GM12892 (cell line): ENCODE measurements around the gene TMEM80.
"Not testable (repeated sequence)": the region's sequence is repeated elsewhere in the genome, so short reads cannot be mapped to it uniquely, and the experiment has no call there.

ENCODE experiments used
- DNase-seq: peaks from one replicate; pipeline ENCODE4 v3.0.0; 2011; ENCODE audit not compliant: insufficient read length
- FAIRE-seq: peaks from 2 replicates; lab custom pipeline; 2011; peaks lifted over from hg19 to GRCh38; lab: Jason Lieb, UNC
- POLR2A ChIP-seq: IDR thresholded peaks from 2 replicates; pipeline ENCODE4 v1.6.1; 2011; ENCODE audit warnings: low read depth, low read length, control low read depth
- POLR2AphosphoS5 ChIP-seq: IDR thresholded peaks from 2 replicates; pipeline ENCODE4 v1.6.1; 2011; ENCODE audit warnings: low read depth, low read length, control low read depth
- TAF1 ChIP-seq: IDR thresholded peaks from 2 replicates; pipeline ENCODE4 v1.6.1; 2011; ENCODE audit warnings: low read depth, mild to moderate bottlenecking, control low read depth, low read length, borderline replicate concordance

The TMEM80 gene

DNA sequence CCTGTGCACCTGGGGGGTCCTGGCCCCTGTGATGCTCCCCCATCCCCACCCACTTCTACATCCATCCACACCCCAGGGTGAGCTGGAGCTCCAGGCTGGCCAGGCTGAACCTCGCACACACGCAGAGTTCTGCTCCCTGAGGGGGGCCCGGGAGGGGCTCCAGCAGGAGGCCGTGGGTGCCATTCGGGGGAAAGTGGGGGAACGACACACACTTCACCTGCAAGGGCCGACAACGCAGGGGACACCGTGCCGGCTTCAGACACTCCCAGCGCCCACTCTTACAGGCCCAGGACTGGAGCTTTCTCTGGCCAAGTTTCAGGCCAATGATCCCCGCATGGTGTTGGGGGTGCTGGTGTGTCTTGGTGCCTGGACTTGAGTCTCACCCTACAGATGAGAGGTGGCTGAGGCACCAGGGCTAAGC lies 31.7 kb downstream of the TMEM80 start:
- FAIRE-seq, result no peak
- no peak for TF ChIP-seq POLR2AphosphoS5
- no peak for TF ChIP-seq TAF1
- no peak for TF ChIP-seq POLR2A
- no peak for DNase-seq

DNA sequence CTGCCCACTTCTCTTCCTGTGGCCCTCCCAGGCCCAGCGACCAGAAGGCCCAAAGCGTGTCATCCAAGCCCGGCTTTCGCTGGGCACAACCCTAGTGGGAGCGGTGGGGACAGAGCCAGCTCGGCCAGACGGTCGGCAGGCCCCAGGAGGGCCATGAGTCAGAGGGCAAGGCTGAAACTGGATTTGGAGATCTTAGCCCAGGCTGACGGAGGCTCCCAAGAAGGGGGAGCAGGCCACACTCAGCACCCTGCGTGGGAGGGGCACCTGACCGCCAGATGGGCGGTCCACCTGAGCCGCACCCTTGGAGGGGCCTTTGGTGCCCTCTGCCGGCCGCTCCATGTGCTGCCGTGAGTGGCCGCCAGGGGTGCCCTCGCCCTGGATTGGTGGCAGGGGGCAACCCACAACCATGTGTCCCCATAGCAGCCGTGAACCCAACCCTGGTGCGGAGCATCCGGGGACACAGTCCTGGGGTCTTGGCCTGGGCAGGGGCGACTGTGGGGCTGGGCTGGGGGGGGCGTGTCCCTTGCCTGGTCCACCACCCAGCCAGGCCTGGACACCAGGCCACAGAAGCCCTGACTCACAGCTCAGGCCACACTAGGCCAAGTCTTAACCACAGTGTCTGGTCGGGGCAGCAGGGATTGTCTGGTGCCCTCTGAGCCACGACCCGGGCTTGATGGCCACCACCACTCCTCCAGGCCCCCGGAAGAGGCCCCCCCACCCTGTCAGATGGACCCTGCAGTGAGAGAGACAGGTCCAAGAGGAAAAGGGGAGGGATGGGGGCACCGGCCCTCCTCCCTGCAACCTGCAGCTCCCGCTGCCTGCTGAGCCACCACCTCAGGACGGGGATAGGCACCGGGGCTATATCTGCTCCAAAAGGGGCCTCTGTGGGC lies 32.5 kb downstream of the TMEM80 start:
- peak; percentile 99 for FAIRE-seq
- DNase-seq, result peak; percentile 94
- no peak for TF ChIP-seq TAF1
- TF ChIP-seq POLR2A, result no peak
- TF ChIP-seq POLR2AphosphoS5, result no peak

DNA sequence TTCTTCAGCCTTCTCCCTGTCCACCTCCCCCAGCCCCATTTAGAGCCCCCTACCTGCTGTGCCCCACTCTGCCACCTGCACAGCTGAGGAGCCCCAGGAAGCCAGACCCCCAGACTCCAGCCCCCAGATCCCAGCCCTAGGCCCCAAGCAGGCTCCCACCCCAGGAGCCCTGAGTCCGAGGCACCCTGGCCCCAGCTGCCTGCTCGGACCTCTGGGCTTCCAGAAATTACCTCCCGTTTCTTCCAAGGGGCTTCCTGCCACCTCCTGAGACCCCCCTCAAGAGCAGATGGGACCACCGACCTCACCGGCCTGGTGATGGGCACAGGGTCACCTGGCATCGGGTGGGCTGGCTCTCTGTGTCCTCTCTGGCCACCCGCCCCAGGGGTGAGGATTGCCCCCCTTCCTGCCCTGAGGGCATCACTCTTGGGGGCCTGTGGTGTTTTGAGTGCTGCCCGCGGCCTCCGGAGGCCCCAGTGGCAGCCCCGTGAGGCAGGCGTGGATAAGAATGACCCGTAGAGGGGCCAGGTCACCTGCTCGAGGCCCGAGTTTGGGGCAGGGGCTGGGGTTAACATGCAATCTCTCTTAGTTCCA lies 33.4 kb downstream of the TMEM80 start:
- FAIRE-seq (no peak), DNase-seq (no peak)
- TF ChIP-seq POLR2A (no peak), POLR2AphosphoS5 (no peak), TAF1 (no peak)

DNA sequence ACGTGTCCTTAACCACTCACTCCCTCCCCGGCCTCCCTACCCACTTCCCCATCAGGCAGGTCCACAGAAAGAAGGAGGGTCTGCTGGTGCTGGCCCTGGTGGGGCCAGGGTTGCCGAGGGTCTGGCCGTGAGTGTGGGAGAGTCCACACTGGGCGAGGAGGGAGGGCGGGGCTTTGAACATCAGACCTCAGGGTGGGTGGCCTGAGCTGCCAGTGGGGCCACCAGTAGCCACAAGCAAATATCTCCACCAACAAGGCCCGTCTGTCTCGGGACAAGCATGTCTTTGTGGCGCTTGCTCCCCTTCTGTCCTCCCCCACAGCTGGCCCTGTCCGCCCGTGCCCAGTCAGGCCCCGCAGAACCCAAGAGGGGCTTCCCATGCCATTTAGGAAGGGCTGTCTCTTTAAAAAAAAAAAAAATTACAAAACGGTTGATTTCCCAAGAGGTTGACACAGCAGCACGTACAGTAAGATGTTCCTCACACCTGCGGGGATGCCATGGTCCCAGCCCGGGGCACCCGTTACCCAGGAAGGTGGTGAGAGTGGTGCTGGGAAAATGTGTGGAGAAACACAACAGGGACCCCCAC lies 34.0 kb downstream of the TMEM80 start:
- no peak for FAIRE-seq
- TF ChIP-seq POLR2A, result no peak
- no peak for TF ChIP-seq TAF1
- no peak for TF ChIP-seq POLR2AphosphoS5
- no peak for DNase-seq

DNA sequence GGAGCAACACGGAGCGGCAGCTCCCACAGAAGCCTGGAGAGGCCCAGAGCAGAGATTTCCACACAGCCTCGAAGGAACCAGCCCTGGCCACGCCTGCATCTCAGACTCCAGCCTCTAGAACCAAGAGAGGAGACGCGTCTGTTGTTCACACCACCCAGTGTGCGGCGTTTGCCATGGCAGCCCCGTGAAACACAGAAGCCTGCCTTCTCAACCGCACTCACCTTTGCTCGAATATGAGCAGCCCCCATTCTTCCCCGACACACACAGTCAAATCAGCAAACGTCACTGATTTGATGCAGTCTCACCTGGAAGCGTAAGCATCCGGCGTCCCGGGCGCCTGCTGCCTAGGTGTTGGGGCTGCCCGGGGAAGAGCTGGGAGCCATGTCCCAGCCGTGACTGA lies 37.5 kb downstream of the TMEM80 start:
- TF ChIP-seq POLR2AphosphoS5 (no peak), TAF1 (no peak), POLR2A (no peak)
- DNase-seq (no peak), FAIRE-seq (no peak)

DNA sequence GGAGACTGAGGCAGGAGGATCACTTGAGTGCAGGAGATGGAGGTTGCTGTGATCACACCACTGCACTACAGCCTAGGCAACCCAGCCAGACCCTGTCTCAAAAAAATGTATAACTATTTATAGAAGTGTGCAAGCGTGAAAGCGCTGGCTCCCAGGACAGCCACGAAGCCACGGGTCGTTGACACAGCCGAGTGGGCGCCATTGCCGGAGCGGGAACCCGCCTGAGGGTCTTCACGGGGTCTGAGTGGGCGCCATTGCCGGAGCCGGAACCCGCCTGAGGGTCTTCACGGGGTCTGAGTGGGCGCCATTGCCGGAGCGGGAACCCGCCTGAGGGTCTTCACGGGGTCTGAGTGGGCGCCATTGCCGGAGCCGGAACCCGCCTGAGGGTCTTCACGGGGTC lies 38.9 kb downstream of the TMEM80 start:
- not testable (repeated sequence) for DNase-seq, FAIRE-seq

DNA sequence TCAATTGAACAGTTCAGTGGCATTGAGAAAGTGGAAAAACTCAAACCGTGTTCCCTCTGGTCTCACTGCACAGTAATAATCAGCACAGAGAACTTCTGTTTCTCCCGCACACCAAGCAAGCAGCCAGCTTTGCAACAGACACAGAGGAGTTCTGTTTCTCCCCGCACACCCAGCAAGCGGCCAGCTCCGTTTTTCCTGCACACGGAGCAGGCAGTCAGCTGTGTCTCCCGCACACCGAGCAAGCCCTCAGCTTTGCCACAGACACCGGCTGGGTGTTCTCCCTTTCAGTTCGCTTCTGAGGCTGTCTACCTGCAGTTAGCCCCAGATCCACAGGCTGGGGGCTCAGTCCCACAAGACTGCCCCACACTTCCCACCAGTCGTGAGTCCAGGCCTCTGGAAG lies 41.8 kb downstream of the TMEM80 start:
- DNase-seq (no peak), FAIRE-seq (no peak)
- TF ChIP-seq POLR2AphosphoS5 (no peak), TAF1 (no peak), POLR2A (no peak)

DNA sequence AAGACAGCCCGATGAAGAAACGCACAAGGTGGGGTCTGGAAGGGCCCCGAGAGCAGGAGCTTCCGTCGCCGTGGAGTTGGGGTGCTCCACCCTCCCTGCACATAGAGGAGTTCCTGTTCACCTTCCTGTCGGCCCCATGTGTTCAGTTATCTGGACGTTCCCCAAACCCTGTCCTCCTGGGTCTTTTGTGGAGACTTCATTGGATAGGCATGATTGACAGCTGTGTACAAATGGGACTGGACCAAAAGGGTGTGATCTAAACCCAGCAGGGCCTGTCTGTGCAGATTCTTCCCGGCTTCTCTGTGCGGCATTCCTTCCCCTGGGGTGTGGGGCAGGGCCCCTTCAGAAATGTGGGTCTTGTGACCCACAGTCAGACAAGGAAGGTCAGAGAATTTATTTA lies 42.3 kb downstream of the TMEM80 start:
- FAIRE-seq, result peak; percentile 46
- DNase-seq, result not testable (repeated sequence)

DNA sequence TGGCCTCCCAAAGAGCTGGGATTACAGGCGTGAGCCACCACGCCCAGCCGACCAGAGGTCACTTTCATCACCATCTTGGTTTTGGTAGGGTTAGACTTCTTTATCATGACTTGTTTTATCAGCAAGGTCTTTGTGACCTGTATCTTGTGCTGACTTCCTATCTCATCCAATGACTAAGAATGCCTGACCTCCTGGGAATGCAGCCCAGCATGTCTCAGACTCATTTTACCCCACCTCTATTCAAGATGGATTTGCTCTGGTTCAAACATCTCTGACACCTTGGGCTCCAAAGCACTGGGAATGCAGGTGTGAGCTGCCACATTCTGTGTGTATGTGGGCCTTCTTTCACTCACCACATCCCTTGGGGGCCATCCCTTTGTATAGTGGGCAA lies 46.5 kb downstream of the TMEM80 start:
- TF ChIP-seq POLR2A (no peak), TAF1 (no peak), POLR2AphosphoS5 (no peak)

DNA sequence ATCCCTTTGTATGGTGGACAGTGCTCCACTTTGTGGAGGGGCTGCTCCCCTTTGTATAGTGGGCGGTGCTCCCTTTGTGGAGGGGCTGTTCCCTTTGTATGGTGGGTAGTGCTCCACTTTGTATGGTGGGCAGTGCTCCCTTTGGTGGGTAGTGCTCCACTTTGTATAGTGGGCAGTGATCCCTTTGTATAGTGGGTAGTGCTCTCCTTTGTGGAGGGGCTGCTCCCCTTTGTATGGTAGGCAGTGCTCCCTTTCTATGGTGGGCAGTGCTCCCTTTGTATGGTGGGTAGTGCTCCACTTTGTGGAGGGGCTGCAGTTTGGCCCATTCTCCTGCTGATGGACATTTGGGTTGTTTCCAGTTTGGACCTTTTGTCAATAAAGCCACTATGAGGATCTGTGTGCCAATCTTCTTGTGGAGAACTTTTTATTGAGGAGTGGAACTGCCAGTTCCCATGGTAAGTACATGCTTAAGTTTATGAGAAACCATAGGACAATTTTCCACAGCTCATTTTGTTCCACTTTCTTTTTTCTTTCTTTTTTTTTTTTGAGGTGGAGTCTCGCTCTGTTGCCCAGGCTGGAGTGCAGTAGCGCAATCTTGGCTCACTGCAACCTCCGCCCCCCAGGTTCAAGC lies 47.1 kb downstream of the TMEM80 start:
- FAIRE-seq, result no peak
- DNase-seq, result no peak
- TF ChIP-seq TAF1, result no peak
- no peak for TF ChIP-seq POLR2AphosphoS5
- TF ChIP-seq POLR2A, result no peak

More for the DNA sequence above, 46.5 kb downstream of the TMEM80 start:
- FAIRE-seq (no peak), DNase-seq (no peak)

DNA sequence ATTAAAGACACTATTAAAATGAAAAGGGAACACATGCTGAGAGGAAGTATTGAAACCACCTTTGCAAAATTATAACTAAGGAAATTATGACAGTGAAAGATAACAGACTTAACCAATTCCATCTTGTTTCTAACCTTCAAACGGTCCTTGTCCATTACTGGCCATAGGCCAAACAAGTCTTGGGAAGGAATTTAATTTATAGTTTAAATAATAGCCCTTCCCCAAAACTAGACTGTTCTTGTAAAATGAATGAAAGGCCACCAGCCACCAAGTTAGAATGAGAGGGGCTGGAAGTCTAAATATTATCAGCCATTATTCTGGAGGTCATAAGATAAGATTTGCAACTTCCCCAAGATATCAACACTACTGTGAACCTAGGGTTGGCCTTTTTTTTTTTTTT lies 49.8 kb downstream of the TMEM80 start:
- TF ChIP-seq POLR2AphosphoS5 (no peak), TAF1 (no peak), POLR2A (no peak)
- DNase-seq (no peak), FAIRE-seq (no peak)
